NCI-H446 (cell line): Measurements from ENCODE around the gene PNMA3.
"Not testable (repeated sequence)": the region's sequence is repeated elsewhere in the genome, so short reads cannot be mapped to it uniquely, and the experiment has no call there.

Experiments
- DNase-seq, 2 experiments: peaks; one replicate each; lab custom pipeline; 2025; lab: John Stamatoyannopoulos, UW

The PNMA3 gene

DNA sequence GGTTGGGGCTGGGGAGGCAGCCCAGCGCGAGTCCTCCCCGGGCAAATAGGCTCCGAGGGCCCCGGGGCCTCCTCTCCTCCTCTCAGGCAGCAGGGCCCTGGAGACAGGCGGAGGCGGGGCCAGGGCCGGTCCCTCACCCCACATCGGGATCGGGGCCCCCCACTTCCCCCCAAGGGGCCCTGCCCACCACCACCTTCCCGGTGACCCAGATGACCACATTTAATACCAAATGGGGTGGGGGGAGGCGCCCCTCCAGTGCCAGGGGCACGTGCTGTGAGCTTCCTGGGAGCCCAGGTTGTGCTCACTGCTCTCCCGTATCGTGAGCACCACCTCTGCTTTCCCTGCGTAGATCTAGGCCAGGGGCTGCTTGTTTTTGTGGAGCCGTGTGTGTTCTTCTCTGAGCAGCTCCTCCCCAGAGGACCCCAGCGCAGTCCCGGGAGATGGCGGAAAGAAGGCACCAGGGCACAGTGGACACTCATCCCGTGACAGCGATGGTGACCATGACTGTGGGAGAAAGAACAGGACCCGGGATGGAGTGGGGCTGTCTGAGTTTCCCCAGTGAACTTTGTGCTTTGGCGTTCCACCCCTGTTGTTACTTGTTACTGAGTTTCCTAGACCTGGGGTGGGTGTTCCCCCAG, 18.1 kb downstream of the PNMA3 start:
- no peak for DNase-seq

DNA sequence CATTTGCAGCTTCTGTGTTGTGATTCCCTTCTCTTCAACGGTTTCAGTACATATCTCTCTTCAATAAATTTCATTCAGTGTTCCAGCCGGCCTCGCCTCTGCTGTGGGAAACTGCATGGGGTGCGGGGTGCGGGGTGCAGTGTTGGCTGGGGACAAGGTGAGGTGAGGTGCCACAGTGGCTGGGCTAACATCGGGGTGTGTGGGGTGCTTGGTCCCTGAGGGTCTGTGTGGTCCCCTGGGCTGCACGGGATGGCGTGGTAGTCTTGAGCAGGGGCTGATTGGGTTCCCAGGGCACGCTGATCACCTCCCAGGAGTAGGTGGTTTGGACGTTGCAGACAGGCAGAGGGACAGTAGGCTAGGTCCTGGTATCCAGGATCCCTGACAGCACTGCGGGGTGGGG, 18.7 kb downstream of the PNMA3 start:
- DNase-seq: no peak

GRCh38 chrX:153075366-153075765, 19.1 kb downstream of the PNMA3 start:
- no peak for DNase-seq

DNA sequence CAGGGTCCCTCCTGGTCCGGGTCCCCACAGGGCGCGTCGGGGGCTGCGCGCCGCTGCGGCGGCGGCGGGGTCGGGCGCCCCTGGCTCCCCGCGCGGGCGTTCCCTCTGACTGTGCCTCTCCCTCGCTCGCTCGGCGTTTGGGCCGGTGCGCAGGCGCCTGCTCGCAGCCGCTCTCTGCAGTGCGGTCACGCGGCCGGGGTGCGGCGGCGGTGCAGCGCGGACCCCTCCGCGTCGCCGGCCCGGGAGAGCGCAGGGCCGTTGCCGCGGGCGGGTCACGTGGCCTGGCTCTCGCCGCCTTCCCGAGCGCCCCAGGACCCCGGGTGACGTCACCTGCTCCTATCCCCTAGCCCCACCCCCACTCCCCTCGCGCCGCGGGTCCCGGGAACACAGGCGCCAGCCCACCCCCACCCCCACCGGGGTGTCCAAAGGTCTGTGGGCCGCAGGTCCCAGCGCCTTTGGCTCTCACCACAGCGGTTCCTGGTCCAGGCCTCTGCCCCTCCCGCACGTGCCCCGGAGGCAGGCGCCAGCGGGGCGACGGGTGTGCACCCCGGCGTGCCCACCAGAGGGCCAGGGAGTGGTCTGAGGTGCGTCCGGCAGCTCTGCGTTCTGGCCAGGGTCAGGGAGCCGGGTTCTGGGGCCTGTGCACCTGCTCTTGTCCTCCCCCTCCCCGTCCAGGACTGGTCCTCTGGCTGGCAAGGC, 21.3 kb downstream of the PNMA3 start:
- not testable (repeated sequence) for DNase-seq

DNA sequence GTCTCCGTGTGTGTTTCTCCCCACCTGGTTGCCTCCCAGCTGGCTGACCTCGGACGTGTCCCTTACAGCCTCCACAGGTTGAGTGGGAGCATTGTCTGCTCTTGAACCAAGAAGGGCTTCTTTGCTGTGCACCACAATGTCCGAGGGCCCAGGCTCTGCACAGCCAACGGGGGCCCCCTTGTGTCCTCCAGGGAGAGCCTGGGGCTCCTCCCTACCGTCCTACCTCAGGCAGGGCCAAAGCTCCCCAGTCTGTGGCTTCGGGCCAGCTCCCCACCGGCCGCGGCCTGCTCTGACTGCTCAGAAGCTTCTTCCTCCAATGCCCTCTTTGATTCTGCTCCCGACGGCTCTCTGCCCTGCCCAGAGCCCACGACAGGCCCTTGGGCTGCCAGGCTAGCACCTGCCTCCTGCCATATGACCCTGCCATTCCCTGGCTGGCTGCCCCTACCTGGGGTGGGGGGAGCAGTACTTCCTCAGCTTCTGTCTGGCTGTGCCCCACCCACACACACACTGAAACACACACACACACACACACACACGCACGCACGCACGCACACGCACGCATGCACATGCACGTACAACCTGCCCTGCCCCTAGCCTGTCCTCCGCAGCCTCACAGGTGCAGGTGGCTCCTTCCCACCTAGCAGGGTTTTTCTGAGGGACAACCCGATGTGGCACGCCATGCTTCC, 27.1 kb downstream of the PNMA3 start:
- DNase-seq: not testable (repeated sequence)

- DNase-seq: no peak
Measured at GRCh38 chrX:153102418-153102817, 46.1 kb downstream of the PNMA3 start.

GRCh38 chrX:153104959-153105358, 48.7 kb downstream of the PNMA3 start:
- DNase-seq: not testable (repeated sequence)

GRCh38 chrX:153106092-153106801, 50.0 kb downstream of the PNMA3 start:
- not testable (repeated sequence) for DNase-seq
